ENCODE results near the gene RNF130. TPM values are rescaled to one million over a fixed set of nuclear protein-coding genes. Genes with fewer than 3 reads are reported as not detected.

Gene RNF130
- total and polyA plus RNA-seq, 9 of the 15 experiments (the other 6 are each of a cell fraction or from before 2014, with no cell fraction given) = 5.8 to 39.4 (median 27.1) TPM

DNA sequence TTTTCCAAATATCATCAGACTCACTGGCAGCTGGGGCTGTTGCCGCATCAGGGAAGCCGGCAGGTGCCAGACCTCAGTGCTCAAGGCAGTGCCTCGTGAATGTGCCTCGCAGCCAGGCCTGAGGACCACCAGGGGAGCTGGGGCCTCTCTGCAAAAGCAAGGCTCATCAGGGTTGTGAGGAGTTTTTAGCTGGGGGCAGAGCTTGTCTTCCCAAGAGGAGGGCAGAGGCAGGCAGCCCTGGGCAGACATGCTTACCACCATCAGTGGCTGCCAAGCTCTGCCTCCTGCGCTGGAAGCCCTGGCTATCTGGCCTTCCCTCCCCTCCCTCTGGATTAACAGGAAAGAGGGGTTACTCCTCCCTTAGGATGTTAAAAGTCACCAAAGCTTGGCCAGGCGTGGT lies 155.0 kb downstream of the RNF130 start:
- Histone ChIP-seq H3K79me2 (ENCODE audit: control insufficient read depth, insufficient read depth, low read length) (no peaks in the 10 kb centered on the region), H3K27me3 (ENCODE audit: control insufficient read depth in 2 of 2, insufficient read depth in 2 of 2, low read length in 2 of 2) (peaks cover 43 to 62% of the 10 kb centered on the region in 2 experiments), H3K9me1 (ENCODE audit: control insufficient read depth, insufficient read depth, low read length) (no peaks in the 10 kb centered on the region), H3K4me1 (replicated peaks in 1 of 2; ENCODE audit: control insufficient read depth in 2 of 2, insufficient read depth in 2 of 2, low read length in 2 of 2) (peaks cover 8 to 13% of the 10 kb centered on the region in 2 experiments; a peak in 4 of 5 replicates), H3K27ac (ENCODE audit: extremely low read depth, low read depth, low read length) (no peak overlapping the region), H2AFZ (ENCODE audit: low read depth, low read length) (no peak overlapping the region), H3K36me3 (ENCODE audit: control insufficient read depth, insufficient read depth, low read length) (no peaks in the 10 kb centered on the region), H3K9me3 (replicated peaks; ENCODE audit: control insufficient read depth, insufficient read depth, low read depth, low read length) (no peaks in the 10 kb centered on the region), H3K9ac (ENCODE audit: insufficient read depth in 1 of 2, low read depth in 2 of 2, low read length in 2 of 2) (no peak overlapping the region), H4K20me1 (replicated peaks; ENCODE audit: control insufficient read depth, insufficient read depth, low read length) (no peaks in the 10 kb centered on the region), H3K4me3 (no peak overlapping the region), H3K4me2 (ENCODE audit: insufficient read depth, low read length) (no peak overlapping the region)
- no peak for FAIRE-seq
- no peak for ATAC-seq
- in situ Hi-C loops (cut with MboI) (no loop called here), intact Hi-C loops (cut with micrococcal nuclease) (no loop called here)
- 34% methylated on average over 6 of the region's 6 CpGs for whole genome bisulfite sequencing (ENCODE audit: insufficient coverage, low coverage, missing lambda C conversion rate)
- TF ChIP-seq BRF2 (IDR thresholded peaks at IDR 0.05; ENCODE audit: borderline replicate concordance, insufficient read depth, insufficient read length) = no peak
- TF ChIP-seq, protein P1, sequence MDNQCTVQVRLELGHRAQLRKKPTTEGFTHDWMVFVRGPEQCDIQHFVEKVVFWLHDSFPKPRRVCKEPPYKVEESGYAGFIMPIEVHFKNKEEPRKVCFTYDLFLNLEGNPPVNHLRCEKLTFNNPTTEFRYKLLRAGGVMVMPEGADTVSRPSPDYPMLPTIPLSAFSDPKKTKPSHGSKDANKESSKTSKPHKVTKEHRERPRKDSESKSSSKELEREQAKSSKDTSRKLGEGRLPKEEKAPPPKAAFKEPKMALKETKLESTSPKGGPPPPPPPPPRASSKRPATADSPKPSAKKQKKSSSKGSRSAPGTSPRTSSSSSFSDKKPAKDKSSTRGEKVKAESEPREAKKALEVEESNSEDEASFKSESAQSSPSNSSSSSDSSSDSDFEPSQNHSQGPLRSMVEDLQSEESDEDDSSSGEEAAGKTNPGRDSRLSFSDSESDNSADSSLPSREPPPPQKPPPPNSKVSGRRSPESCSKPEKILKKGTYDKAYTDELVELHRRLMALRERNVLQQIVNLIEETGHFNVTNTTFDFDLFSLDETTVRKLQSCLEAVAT (IDR thresholded peaks at IDR 0.05) = no peak
- TF ChIP-seq, protein P2, sequence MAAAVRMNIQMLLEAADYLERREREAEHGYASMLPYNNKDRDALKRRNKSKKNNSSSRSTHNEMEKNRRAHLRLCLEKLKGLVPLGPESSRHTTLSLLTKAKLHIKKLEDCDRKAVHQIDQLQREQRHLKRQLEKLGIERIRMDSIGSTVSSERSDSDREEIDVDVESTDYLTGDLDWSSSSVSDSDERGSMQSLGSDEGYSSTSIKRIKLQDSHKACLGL (CRISPR knock-in tag; IDR thresholded peaks at IDR 0.05; ENCODE audit: borderline replicate concordance, poor library complexity, severe bottlenecking) = no peak
- TF ChIP-seq MEF2A (IDR thresholded peaks at IDR 0.05; ENCODE audit: control insufficient read depth, low read depth, low read length) = no peak
- TF ChIP-seq IRF2 (CRISPR knock-in tag; IDR thresholded peaks at IDR 0.05) = no peak
- TF ChIP-seq HDAC1 (IDR thresholded peaks at IDR 0.05) = no peak
- TF ChIP-seq, protein P3, sequence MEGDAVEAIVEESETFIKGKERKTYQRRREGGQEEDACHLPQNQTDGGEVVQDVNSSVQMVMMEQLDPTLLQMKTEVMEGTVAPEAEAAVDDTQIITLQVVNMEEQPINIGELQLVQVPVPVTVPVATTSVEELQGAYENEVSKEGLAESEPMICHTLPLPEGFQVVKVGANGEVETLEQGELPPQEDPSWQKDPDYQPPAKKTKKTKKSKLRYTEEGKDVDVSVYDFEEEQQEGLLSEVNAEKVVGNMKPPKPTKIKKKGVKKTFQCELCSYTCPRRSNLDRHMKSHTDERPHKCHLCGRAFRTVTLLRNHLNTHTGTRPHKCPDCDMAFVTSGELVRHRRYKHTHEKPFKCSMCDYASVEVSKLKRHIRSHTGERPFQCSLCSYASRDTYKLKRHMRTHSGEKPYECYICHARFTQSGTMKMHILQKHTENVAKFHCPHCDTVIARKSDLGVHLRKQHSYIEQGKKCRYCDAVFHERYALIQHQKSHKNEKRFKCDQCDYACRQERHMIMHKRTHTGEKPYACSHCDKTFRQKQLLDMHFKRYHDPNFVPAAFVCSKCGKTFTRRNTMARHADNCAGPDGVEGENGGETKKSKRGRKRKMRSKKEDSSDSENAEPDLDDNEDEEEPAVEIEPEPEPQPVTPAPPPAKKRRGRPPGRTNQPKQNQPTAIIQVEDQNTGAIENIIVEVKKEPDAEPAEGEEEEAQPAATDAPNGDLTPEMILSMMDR (IDR thresholded peaks at IDR 0.05 in 2 of 3, conservative IDR thresholded peaks at IDR 0.05 in 1 of 3; ENCODE audit: insufficient read depth in 2 of 3, low read depth in 1 of 3, low read length in 3 of 3) = no peak
- no peak for TF ChIP-seq NR2C1 (IDR thresholded peaks at IDR 0.05)
- no peak for TF ChIP-seq NR2C1 (tag; IDR thresholded peaks at IDR 0.05)
- no peak for TF ChIP-seq CC2D1A (IDR thresholded peaks at IDR 0.05)
- TF ChIP-seq EP300 (IDR thresholded peaks at IDR 0.05; ENCODE audit: low read length) = no peak
- no peak for TF ChIP-seq ZNF639 (CRISPR knock-in tag; conservative IDR thresholded peaks at IDR 0.05 in 1 of 2, IDR thresholded peaks at IDR 0.05 in 1 of 2)
- no peak for TF ChIP-seq LARP7 (IDR thresholded peaks at IDR 0.05)
- no peak for TF ChIP-seq NR2F6 (CRISPR knock-in tag; IDR thresholded peaks at IDR 0.05)
- TF ChIP-seq, protein P4, sequence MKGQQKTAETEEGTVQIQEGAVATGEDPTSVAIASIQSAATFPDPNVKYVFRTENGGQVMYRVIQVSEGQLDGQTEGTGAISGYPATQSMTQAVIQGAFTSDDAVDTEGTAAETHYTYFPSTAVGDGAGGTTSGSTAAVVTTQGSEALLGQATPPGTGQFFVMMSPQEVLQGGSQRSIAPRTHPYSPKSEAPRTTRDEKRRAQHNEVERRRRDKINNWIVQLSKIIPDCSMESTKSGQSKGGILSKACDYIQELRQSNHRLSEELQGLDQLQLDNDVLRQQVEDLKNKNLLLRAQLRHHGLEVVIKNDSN (CRISPR knock-in tag; IDR thresholded peaks at IDR 0.05) = no peak
- no peak for TF ChIP-seq PTTG1 (tag; IDR thresholded peaks at IDR 0.05; ENCODE audit: low read depth)
- CTCF ChIA-PET (ENCODE audit: low intra/inter-chr PET ratio) = no interaction called here
- DNase-seq (ENCODE audit: extremely low read depth in 1 of 4, low spot score in 3 of 4) = no peak
- BruUV-seq (replicated peaks) = no TSS peak
- POLR2A ChIA-PET = interaction anchor here (0.7 to 1.3 kb wide), 5 partner anchors 12 to 24 kb away, joined by 3 to 5 read pairs (median 4); no protein-coding TSS in a partner anchor
